Activated naive CD8-positive, alpha-beta T cell treated with anti-CD3 and anti-CD28 coated beads, Interleukin-2, amount 50 U/mL, for 24 hours (primary cell): ENCODE measurements around the gene SMKR1.
"Not testable (repeated sequence)": the region's sequence is repeated elsewhere in the genome, so short reads cannot be mapped to it uniquely, and the experiment has no call there.

Experiments used
- ATAC-seq: fragments of 150-1000 bp; cut with Tn5 transposase; one replicate; pipeline ENCODE4 v1.10.0; 2021
- DNase-seq: peaks from one replicate; pipeline ENCODE4 v3.0.0; 2021
- H3K27ac Mint-ChIP-seq: one replicate; pipeline ENCODE4 v1.8.0; 2021; ENCODE audit warnings: mild to moderate bottlenecking, mixed read lengths
- H3K27me3 Mint-ChIP-seq: one replicate; pipeline ENCODE4 v1.8.0; 2021; ENCODE audit warnings: mixed read lengths
- H3K36me3 Mint-ChIP-seq: one replicate; pipeline ENCODE4 v1.8.0; 2021; ENCODE audit warnings: low read depth, mixed read lengths
- H3K4me1 Mint-ChIP-seq: one replicate; pipeline ENCODE4 v1.8.0; 2021; ENCODE audit warnings: mixed read lengths
- H3K4me3 Mint-ChIP-seq: one replicate; pipeline ENCODE4 v1.8.0; 2021; ENCODE audit warnings: mild to moderate bottlenecking, moderate library complexity, mixed read lengths
- H3K9me3 Mint-ChIP-seq: one replicate; pipeline ENCODE4 v1.8.0; 2021; ENCODE audit warnings: mixed read lengths

Gene SMKR1

DNA sequence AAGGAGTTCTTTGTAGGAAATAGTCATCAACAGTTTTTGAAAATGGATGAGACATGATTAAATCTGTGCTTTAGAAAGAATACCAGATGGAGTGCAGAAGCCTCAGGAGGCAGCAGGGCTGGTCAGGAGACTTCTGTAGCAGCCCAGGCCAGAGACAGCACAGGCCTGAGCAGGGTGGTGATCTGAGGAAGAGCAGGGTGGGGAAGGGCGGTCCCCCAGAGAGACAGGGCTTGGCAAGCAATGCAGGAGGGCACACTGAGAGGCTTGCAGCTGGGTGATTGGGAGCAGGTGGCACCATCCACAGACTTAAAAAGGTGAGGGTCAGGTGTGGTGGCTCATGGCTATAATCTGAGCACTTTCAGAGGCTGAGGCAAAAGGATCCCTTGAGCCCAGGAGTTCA lies 4.3 kb upstream of the SMKR1 start:
- ATAC-seq (no peak), DNase-seq (no peak)
- Mint-ChIP-seq H3K4me1 (peaks cover 27% of the 10 kb centered on the region), H3K4me3 (no peak overlapping the region), H3K27me3 (no peaks in the 10 kb centered on the region), H3K27ac (no peak overlapping the region), H3K9me3 (no peaks in the 10 kb centered on the region), H3K36me3 (no peaks in the 10 kb centered on the region)

DNA sequence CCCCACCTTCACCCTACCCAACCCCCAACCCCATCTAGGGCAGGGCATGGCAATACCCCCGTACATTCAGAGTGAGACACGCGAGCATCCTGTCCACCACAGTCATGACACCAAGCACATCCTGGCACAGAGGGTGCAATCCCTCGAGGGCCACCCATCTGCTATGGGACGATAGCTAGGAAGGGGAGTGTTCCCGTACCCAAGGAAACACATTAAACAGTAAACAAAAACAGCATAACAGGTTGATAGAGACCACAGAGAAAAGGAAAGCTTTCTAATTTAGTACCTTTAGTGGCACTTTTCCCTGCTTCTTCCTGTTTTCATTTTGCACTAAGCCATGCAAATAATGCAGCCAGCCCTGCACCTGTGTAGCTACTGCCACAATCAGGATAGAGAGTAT lies 2.3 kb upstream of the SMKR1 start:
- no peak for ATAC-seq
- no peaks in the 10 kb centered on the region for H3K9me3 Mint-ChIP-seq
- H3K27ac Mint-ChIP-seq: no peak overlapping the region
- no peaks in the 10 kb centered on the region for H3K27me3 Mint-ChIP-seq
- DNase-seq: no peak
- H3K36me3 Mint-ChIP-seq: peaks cover 2% of the 10 kb centered on the region
- peaks cover 23% of the 10 kb centered on the region for H3K4me1 Mint-ChIP-seq
- no peak overlapping the region for H3K4me3 Mint-ChIP-seq

GRCh38 chr7:129502708-129503685 lies 666 bp downstream of the SMKR1 start:
- Mint-ChIP-seq H3K4me3 (peak overlapping the region; percentile 79), H3K27ac (no peak overlapping the region), H3K36me3 (peaks cover 2% of the 10 kb centered on the region), H3K27me3 (no peaks in the 10 kb centered on the region), H3K4me1 (peaks cover 15% of the 10 kb centered on the region), H3K9me3 (no peaks in the 10 kb centered on the region)
- ATAC-seq (peak; percentile 26), DNase-seq (peak; percentile 22)

DNA sequence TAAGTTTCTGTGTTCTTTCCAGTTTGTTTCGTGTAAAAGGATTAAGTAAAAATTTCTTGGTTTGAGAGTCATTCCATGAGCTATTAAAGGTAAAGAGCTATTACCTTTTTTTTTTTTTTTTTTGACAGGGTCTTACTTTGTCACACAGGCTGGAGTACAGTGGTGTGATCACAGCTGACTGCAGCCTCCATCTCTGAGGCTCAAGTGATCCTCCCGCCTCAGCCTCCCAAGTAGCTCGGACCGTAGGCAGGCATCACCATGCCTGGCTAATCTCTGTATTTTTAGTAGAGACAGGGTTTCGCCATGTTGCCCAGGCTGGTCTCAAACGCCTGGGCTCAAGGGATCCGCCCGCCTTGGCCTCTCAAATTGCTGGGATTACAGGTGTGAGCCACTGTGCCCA lies 1.4 kb downstream of the SMKR1 start:
- Mint-ChIP-seq H3K4me3 (peak overlapping the region; percentile 79), H3K27me3 (no peaks in the 10 kb centered on the region), H3K9me3 (no peaks in the 10 kb centered on the region), H3K27ac (no peak overlapping the region), H3K36me3 (peaks cover 2% of the 10 kb centered on the region), H3K4me1 (peaks cover 15% of the 10 kb centered on the region)
- ATAC-seq (no peak), DNase-seq (no peak)

GRCh38 chr7:129512192-129512591 lies 9.9 kb downstream of the SMKR1 start:
- DNase-seq (no peak), ATAC-seq (no peak)
- no peak overlapping the region for H3K4me3 Mint-ChIP-seq
- H3K4me1 Mint-ChIP-seq: peaks cover 2% of the 10 kb centered on the region
- H3K27ac Mint-ChIP-seq: no peak overlapping the region
- H3K36me3 Mint-ChIP-seq: no peaks in the 10 kb centered on the region
- H3K9me3 Mint-ChIP-seq: no peaks in the 10 kb centered on the region
- no peaks in the 10 kb centered on the region for H3K27me3 Mint-ChIP-seq

DNA sequence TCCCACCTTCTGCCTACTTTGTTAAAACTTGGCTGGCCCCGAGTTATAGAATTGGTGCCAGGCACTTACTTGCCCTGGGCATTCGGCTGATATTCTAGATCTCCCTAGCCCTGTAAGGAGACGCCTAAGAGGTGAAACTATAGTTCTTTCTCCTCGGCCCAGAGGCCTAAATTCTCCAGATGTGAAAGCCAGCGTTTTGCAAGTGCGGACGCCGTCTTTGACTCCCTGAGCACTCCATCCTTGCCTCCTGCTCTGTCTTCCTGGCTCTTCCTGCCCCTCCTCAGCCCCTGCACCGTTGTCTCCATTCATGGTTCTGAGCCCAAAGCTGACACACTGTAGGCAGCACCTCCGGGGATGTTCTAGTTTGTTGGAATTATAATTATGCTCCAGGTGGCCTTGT lies 11.2 kb downstream of the SMKR1 start:
- Mint-ChIP-seq H3K36me3 (no peaks in the 10 kb centered on the region), H3K4me3 (no peak overlapping the region), H3K27ac (no peak overlapping the region), H3K27me3 (no peaks in the 10 kb centered on the region), H3K4me1 (no peaks in the 10 kb centered on the region), H3K9me3 (no peaks in the 10 kb centered on the region)
- DNase-seq (no peak), ATAC-seq (no peak)

DNA sequence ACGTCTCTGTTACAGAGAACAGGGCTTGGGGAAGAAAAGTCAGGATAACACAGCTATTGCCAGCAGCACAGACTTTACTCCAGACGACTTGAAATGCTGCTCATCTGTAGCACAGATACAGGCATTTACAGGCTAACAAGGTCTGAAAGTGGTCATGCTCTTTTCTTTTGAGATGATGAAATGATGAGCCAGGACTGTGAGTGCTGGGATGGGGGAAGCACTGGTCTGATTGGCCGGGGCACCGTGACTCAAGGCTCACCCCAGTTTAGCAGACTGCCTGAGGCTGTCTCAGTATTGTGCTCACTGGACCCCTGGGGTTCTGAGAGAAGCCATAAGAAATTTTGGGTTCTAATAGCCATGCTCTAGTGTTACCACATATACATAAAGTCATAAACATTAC lies 12.4 kb downstream of the SMKR1 start:
- Mint-ChIP-seq H3K4me1 (no peaks in the 10 kb centered on the region), H3K4me3 (no peak overlapping the region), H3K27me3 (peaks cover 2% of the 10 kb centered on the region), H3K36me3 (no peaks in the 10 kb centered on the region), H3K9me3 (no peaks in the 10 kb centered on the region), H3K27ac (no peak overlapping the region)
- no peak for ATAC-seq
- DNase-seq: no peak

- Mint-ChIP-seq H3K4me1 (no peaks in the 10 kb centered on the region), H3K36me3 (no peaks in the 10 kb centered on the region), H3K4me3 (no peak overlapping the region), H3K27ac (no peak overlapping the region), H3K9me3 (no peaks in the 10 kb centered on the region), H3K27me3 (peaks cover 5% of the 10 kb centered on the region)
- DNase-seq (no peak), ATAC-seq (no peak)
Observed at GRCh38 chr7:129515381-129515780, 13.1 kb downstream of the SMKR1 start.

DNA sequence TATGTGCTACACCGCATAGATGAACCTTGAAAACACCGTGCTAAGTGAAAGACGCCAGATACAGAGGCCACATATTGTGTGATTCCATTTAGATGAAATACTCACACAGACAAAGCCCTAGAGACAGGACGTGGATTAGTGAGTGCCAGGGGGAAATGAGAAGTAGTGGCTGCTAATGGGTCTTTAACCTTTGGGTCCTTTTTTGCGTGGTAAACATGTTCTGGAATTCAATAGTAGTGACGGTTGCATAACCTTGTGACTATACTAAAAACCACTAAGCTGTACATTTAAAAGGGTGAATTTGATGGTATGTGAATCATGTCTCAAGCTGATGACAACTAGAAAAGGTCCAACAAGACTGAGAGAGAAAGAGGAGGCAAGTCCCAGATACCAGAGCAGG lies 15.6 kb downstream of the SMKR1 start:
- H3K27ac Mint-ChIP-seq: no peak overlapping the region
- H3K27me3 Mint-ChIP-seq: peaks cover 12% of the 10 kb centered on the region

DNA sequence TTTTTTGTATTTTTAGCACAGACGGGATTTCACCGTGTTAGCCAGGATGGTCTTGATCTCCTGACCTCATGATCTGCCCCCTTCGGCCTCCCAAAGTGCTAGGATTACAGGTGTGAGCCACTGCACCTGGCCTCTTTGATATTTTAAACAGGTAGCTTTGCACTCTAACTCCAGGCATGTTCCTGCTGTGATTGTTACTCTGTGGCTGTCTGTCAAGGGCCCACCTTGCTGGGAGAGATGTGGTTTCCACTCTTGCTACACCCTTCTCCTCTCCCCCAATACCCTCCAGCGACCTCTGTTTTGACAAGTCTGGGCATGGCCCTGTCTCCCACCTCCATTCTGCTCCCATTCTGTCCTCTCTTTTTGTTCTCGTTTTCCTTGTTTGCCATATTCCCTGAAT lies 17.1 kb downstream of the SMKR1 start:
- Mint-ChIP-seq H3K9me3 (no peaks in the 10 kb centered on the region), H3K27me3 (peaks cover 16% of the 10 kb centered on the region), H3K4me3 (no peak overlapping the region), H3K27ac (no peak overlapping the region), H3K36me3 (no peaks in the 10 kb centered on the region), H3K4me1 (no peaks in the 10 kb centered on the region)
- ATAC-seq (no peak), DNase-seq (no peak)

More for the DNA sequence above, 15.6 kb downstream of the SMKR1 start:
- Mint-ChIP-seq H3K36me3 (no peaks in the 10 kb centered on the region), H3K4me1 (no peaks in the 10 kb centered on the region), H3K9me3 (no peaks in the 10 kb centered on the region), H3K4me3 (no peak overlapping the region)
- ATAC-seq (no peak), DNase-seq (no peak)

DNA sequence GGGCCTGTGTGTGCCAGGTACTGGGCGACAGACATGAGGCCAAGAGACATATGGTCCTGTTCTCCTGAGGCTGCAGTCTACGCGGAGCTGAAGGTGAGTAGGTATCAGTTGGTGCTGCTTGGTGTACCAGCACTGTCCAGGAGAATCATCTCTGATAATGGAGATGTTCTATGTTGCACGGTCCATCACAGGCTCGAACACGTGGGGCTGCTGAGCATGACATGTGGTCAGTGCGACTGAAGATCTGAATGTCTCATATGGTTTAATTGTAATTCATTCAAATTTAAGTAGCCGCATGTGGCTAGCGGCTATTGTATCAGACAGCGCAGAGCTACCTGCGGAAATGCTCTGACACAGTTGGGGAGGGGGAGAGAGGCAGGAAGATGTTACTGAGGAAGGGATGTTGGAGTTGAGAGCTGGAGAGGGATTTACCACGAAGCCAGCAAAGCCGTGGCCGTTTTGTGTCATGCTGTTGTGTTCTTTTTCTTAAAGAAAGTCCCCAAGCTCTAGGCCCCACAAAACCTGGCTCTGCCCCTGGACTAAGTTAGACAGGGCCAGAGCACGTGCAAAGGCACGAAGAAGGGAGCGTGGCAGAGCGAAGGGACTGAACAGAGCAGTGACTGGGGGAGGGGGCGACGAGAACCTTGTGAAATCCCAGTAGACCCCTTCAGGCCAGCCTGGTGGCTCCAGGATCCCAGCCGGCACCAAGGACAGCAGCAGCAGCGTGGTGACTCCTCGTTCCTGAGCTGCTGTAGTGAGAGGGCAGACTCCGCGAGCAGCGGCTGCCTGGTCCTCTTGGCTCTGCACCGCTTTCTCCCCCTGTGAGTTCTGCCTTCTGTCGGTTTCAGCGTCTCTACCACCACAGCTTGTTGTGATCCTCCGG lies 20.0 kb downstream of the SMKR1 start:
- Mint-ChIP-seq H3K4me1 (peaks cover 4% of the 10 kb centered on the region), H3K36me3 (no peaks in the 10 kb centered on the region), H3K9me3 (no peaks in the 10 kb centered on the region), H3K4me3 (no peak overlapping the region), H3K27me3 (peaks cover 27% of the 10 kb centered on the region), H3K27ac (no peak overlapping the region)
- ATAC-seq: no peak
- no peak for DNase-seq

GRCh38 chr7:129522971-129523340 lies 20.6 kb downstream of the SMKR1 start:
- Mint-ChIP-seq H3K9me3 (no peaks in the 10 kb centered on the region), H3K27me3 (peaks cover 27% of the 10 kb centered on the region), H3K4me3 (no peak overlapping the region), H3K36me3 (no peaks in the 10 kb centered on the region), H3K27ac (no peak overlapping the region), H3K4me1 (peaks cover 4% of the 10 kb centered on the region)
- DNase-seq (no peak), ATAC-seq (no peak)

- no peak overlapping the region for H3K27ac Mint-ChIP-seq
- peaks cover 27% of the 10 kb centered on the region for H3K27me3 Mint-ChIP-seq
- no peaks in the 10 kb centered on the region for H3K36me3 Mint-ChIP-seq
- H3K4me3 Mint-ChIP-seq: no peak overlapping the region
- no peaks in the 10 kb centered on the region for H3K9me3 Mint-ChIP-seq
- DNase-seq (no peak), ATAC-seq (no peak)
- H3K4me1 Mint-ChIP-seq: peaks cover 4% of the 10 kb centered on the region
Observed at GRCh38 chr7:129523924-129524323, 21.6 kb downstream of the SMKR1 start.

DNA sequence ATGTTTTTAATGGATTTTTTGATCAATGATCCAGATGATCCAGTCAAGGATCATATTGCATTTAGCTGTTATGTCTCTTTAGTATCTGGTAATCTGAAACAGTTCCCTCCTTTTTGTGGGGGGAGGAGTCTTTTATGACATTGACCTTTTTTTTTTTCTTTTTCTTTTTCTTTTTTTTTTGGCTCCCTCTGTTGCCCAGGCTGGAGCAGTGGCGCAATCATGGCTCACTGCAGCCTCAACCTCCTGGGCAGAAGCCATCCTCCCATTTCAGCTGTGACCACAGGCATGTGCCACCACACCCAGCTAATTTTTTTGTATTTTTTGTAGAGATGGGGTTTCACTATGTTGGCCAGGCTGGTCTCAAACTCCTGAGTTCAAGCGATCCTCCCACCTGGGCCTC lies 22.1 kb downstream of the SMKR1 start:
- not testable (repeated sequence) for H3K9me3 Mint-ChIP-seq, H3K36me3 Mint-ChIP-seq, H3K27ac Mint-ChIP-seq, DNase-seq, H3K4me3 Mint-ChIP-seq, ATAC-seq, H3K4me1 Mint-ChIP-seq
- H3K27me3 Mint-ChIP-seq: peaks cover 27% of the 10 kb centered on the region
